Choroid plexus epithelial cell (primary cell): ENCODE data around the gene CDKN1C.
A peak's percentile ranks its signal among the peaks of the same experiment; 100 is the strongest.

Source experiments
- DNase-seq: peaks from one replicate; pipeline ENCODE4 v3.0.0-alpha.2; 2010; ENCODE audit warnings: low read depth
- H3K4me3 ChIP-seq: 2 replicates; pipeline ENCODE4 v1.5.1; 2011; ENCODE audit warnings: low read depth, mild to moderate bottlenecking, control low read depth, low read length, moderate library complexity
- TF ChIP-seq, protein P1 (sequence below): conservative IDR thresholded peaks from 2 replicates; pipeline ENCODE4 v1.5.1; 2011; ENCODE audit warnings: low read depth, mild to moderate bottlenecking, control low read depth, inconsistent platforms, low read length, moderate library complexity

The CDKN1C gene

DNA sequence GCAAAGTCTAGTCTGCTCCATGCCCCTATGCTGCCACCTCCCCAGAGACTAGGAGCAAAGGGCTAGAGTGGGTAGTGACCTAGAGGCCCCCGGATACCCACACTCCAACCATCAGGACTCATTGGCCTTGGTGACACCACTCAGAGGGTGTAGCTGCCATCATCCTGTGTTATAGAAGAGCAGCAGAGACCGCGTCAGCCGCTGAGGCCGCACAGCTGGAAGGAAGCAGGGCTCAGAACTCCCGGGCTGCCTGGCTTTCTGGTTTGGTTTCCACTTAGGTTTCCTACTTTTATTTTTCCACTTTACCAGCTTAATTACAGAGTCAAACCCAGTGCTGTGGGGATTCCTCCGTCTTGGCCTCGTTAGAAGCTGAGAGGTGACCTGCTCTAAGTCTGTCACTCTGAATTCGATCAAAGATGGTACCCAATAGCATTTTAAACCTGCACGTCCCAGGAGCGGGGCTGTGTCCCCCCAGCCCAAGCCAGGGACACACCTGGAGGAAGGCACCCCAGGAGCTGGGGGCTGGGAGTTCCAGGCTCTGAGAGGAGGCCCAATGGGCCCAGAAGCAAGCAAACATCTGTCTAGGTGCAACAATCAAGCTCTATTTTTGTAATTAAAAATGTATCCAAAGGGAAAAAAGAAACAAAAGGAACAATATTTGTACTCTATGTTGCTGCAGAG lies 2.1 kb upstream of the CDKN1C start:
- no peak overlapping the region for H3K4me3 ChIP-seq
- DNase-seq: no peak
- TF ChIP-seq, protein P1, sequence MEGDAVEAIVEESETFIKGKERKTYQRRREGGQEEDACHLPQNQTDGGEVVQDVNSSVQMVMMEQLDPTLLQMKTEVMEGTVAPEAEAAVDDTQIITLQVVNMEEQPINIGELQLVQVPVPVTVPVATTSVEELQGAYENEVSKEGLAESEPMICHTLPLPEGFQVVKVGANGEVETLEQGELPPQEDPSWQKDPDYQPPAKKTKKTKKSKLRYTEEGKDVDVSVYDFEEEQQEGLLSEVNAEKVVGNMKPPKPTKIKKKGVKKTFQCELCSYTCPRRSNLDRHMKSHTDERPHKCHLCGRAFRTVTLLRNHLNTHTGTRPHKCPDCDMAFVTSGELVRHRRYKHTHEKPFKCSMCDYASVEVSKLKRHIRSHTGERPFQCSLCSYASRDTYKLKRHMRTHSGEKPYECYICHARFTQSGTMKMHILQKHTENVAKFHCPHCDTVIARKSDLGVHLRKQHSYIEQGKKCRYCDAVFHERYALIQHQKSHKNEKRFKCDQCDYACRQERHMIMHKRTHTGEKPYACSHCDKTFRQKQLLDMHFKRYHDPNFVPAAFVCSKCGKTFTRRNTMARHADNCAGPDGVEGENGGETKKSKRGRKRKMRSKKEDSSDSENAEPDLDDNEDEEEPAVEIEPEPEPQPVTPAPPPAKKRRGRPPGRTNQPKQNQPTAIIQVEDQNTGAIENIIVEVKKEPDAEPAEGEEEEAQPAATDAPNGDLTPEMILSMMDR: no peak

DNA sequence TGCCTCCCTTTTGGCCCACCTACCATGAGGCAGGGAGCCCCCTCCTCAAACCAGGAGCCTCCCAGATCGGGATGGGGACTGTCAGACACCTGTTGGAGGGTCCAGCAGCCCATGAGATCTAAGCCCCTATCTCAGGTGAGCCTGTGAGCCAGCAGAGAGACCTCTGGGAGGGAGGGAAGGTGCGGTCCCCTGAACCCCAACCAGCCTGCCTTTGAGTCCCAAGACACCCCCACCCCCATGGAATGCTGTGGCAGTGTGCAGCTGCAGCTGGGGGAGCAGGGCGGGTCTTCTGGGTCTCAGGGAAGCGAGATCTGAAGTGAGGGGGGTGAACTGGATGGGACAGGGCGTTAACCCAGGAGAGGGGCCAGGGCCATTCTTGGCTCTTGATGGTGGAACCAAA lies 1.4 kb upstream of the CDKN1C start:
- H3K4me3 ChIP-seq: no peak overlapping the region
- DNase-seq: no peak
- TF ChIP-seq, protein P1: no peak

DNA sequence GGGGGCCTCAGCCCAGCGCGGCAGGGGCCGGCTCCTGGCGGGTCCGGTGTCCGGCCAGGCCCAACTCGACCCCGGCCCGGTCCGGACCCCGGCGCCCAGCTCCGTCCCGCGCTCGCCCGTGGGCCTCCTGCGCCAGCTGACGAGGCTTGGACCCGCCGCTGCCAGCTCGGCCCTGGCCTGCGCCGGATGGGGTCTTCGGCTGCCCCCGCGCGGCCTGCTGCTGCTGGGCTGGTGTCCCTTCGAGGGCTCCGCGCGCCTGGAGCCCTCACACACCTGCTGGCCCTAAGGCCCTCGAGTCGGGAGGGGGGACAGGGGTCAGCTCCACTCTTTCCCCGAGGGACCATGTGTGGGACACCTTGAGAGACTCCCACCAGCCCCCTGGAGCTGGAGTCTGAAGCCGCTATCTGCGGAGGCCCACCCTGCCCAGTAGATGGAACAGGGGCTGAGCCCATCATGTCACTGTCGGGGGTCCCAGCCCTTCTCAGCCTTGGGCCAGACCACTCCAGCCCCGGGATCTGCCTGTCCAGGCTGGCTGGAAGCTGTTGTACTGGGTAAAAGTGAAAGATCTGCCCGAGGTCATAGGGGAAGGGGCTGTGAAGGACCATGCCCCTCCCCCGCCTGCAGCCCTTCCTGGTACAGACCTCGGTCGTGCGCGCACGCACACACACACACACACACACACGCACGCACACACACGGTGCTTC lies 768 bp upstream of the CDKN1C start:
- TF ChIP-seq, protein P1: no peak
- DNase-seq: no peak
- peak overlapping the region; percentile 11 for H3K4me3 ChIP-seq

DNA sequence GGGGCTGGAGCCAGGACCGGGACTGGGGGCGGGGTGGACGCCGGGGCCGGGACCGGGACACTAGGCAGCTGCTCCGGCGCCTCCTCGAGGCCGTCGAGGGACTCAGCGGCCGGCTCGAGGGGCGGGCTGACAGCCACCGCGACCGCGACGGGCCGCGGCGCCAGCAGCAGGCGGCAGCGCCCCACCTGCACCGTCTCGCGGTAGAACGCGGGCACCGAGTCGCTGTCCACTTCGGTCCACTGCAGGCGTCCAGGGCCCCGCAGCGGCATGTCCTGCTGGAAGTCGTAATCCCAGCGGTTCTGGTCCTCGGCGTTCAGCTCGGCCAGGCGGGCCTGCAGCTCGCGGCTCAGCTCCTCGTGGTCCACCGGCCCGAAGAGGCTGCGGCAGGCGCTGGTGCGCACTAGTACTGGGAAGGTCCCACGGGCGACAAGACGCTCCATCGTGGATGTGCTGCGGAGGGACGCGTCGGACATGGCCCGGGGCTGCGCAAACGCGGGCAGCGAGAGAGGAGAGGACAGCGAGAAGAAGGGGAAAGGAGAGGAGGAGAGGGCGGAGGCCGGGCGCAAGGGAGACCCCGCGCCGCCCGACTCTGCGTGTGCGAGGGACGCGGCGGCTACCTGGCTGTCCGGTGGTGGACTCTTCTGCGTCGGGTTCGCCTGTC lies 428 bp downstream of the CDKN1C start:
- DNase-seq: peak; percentile 64
- H3K4me3 ChIP-seq: peak overlapping the region; percentile 71
- TF ChIP-seq, protein P1: no peak

DNA sequence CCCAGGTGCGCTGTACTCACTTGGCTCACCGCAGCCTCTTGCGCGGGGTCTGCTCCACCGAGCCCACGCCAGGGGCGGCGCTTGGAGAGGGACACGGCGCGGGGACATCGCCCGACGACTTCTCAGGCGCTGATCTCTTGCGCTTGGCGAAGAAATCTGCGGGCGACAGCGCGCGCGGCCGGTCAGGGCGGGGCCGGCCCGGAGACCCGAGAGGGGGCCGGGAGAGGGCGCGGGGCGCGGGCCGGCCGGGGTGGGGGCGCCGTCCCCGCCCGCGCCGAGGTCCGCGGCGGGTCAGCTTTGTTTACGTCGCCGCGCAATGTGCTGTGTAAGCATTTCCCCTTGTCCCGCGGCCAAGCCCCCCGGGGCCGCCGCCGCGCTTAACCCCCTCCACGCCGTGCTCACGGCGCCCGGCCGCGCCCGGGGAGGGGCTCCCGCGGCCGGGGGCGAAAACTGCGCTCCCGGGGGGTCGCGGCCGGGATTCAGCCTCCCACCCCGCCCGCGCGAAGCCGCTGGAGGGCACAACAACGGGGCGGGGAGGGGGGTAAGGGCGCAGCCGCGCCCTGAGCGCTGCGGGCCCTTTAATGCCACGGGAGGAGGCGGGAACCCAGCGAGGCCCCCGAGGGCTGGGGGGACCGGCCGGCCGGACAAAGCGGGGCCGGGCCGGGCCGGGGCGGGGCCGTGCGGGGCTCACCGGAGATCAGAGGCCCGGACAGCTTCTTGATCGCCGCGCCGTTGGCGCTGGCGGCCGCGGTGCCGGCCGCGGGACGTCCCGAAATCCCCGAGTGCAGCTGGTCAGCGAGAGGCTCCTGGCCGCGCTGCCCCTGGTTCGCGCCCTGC lies 1.4 kb downstream of the CDKN1C start:
- peak; percentile 30 for DNase-seq
- TF ChIP-seq, protein P1: no peak
- peak overlapping the region; percentile 71 for H3K4me3 ChIP-seq

DNA sequence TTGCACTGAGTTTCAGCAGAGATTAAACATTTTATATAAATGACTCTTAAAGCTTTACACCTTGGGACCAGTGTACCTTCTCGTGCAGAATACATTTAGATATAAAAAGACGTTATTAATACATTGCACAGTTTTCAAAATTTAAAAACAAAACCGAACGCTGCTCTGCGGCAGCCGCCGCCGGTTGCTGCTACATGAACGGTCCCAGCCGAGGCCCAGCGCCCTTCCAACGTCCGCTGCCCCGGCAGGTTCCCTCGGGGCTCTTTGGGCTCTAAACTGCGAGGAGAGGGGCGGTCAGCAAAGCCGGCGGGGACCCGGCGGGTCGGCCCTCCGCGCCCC lies 2.0 kb downstream of the CDKN1C start:
- peak overlapping the region; percentile 71 for H3K4me3 ChIP-seq
- TF ChIP-seq, protein P1: no peak

More for the DNA sequence above, 2.0 kb downstream of the CDKN1C start:
- DNase-seq: no peak
